Measurements from ENCODE around the gene EXOSC10.
A peak's percentile ranks its signal among the peaks of the same experiment; 100 is the strongest.
"Not testable (repeated sequence)": the region's sequence is repeated elsewhere in the genome, so short reads cannot be mapped to it uniquely, and the experiment has no call there.

Gene EXOSC10

DNA sequence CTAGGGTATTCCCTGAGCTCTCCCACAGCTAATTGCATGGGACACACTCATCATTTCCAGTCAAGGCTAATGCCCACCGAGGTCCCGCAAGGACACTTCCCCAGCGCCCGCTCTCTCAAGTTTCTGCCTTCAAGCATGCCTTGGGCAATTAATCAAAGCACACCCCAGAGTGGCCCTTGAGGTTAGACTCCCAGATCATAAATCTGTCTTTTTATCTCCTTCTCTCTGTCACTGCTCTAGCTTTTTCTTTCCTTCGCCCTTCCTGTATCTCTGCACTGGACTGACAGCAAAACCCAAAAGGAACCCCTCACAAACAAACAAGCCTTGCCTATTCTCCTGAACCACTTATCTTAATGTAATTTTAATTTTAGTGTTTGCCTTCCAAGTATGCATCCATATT, 7.9 kb upstream of the EXOSC10 start:
- no peak for DNase-seq

- no peak for DNase-seq
Observed at GRCh38 chr1:11105586-11105985, 5.9 kb upstream of the EXOSC10 start.

GRCh38 chr1:11101347-11101746, 1.7 kb upstream of the EXOSC10 start:
- no peak for DNase-seq

- DNase-seq, result not testable (repeated sequence)
Observed at GRCh38 chr1:11100806-11101205, 1.1 kb upstream of the EXOSC10 start.

GRCh38 chr1:11100149-11100493, 452 bp upstream of the EXOSC10 start:
- no peak for DNase-seq

GRCh38 chr1:11098931-11099309, 749 bp downstream of the EXOSC10 start:
- DNase-seq, result no peak

GRCh38 chr1:11083784-11084183, 15.9 kb downstream of the EXOSC10 start:
- not testable (repeated sequence) for DNase-seq

DNA sequence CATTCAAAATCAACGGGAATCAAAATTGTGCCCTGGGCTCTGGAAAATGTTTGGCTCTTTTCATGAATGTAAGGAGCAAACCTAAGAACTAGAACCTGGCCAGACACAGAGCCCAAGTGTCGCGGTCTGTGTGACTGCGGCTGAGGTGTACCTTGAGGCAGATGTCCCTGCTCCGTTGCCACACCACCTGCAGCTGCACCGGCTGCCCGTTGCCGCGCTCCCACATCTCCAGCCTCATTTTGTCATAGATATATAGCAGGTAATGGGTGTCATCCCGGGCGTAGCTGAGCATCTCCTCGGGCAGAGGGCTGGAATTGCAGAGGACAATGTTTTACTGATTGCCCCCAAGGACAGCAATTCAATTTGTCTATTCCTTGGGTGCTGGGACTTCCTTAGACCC, 18.7 kb downstream of the EXOSC10 start:
- DNase-seq, result no peak

GRCh38 chr1:11078631-11079030, 21.0 kb downstream of the EXOSC10 start:
- DNase-seq, result no peak

GRCh38 chr1:11073398-11073797, 26.3 kb downstream of the EXOSC10 start:
- DNase-seq, result not testable (repeated sequence)

DNA sequence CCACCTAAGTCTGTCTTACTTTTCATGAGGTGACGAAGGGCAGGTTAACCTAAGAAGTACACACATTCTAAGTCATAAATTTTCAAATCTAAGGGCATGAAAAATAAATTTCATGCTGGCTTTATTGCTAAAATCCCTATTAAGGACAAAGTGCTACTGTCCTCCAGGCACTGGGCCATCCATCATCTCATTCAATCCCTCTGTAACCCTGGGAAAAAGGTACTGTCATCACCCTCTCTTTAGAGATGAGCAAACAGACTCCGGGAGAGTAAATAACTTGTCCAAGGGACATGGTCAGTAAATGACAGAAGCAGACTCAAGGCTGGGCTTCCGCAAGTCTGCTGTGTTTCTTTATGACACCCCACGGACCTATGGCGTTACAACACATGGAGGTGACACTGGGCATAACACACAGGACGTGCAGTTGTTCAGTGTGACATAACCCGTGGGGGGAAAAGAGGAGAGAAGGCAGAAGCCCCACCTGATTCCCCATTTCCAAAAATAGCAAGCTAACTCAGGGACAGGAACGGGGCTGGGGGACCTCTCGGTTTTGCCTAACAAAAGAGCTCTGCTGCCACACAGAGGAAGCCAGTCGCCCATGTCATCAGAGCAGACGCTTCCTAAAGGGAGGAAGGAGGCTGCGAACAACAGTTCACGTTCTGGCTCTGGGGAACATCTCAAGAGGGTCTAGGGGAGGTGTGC, 27.3 kb downstream of the EXOSC10 start:
- no peak for DNase-seq

GRCh38 chr1:11071463-11072215, 28.0 kb downstream of the EXOSC10 start:
- DNase-seq, result no peak

- DNase-seq, result no peak
Observed at GRCh38 chr1:11070876-11071275, 28.8 kb downstream of the EXOSC10 start.

- DNase-seq, result no peak
Observed at GRCh38 chr1:11068600-11069473, 30.8 kb downstream of the EXOSC10 start.

DNA sequence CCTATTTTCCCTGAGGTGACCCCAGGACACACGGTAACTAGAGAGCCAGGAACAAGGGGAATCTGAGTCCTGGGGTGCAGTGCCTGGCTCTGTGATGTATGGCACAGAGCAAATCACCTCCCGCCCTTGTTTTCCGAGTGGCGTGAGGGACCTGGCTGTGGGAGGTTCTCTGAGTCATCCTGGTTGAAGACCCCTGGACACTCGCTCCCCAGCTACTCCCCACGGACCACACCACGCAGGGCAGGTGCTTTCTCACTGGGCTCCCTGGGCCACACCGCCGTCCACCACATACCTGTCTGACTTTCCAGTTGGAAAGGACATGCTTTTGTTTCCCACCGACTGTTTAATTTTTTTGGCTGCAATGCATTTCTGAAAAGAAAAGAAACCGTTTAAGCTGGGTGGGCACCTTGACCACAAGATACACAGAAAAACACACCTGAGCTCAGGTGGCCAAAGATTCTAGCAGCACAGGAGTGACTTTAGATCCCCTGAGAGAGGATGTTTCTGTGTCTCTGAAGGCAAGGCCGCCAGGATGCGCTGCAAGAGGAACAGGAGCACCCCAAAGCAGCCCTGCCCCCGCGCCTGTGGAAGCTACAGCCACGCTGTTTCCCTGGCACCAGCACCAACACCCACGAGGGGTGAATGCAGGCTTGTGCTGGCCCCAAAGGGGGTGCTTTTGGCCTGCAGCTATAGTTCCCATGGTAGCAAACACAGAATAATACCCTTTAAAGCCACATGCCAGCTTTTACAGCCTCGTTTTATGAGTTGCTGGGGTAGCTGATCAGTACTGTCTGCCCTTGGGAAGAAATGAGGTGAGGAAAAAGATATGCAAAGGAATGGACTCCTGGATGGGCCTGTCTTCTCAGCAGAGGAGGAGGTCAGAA, 31.7 kb downstream of the EXOSC10 start:
- no peak for DNase-seq

DNA sequence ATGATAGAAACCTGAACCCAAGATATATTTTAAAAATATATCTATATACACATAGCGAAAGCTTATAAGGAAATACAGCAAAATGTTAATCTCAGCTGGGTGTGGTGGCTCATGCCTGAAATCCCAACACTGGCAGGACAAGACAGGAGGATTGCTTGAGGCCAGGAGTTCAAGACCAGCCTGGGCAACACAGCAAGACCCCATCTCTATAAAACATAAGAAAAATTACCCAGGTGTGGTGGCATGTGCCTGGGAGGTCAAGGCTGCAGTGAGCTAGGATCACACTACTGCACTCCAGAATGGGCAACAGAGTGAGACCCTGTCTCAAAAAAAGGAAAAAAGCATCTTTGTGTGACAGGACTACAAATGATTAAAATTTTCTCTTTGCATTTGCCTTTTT, 33.9 kb downstream of the EXOSC10 start:
- DNase-seq, result no peak

- no peak for DNase-seq
Observed at GRCh38 chr1:11064942-11065341, 34.7 kb downstream of the EXOSC10 start.

DNA sequence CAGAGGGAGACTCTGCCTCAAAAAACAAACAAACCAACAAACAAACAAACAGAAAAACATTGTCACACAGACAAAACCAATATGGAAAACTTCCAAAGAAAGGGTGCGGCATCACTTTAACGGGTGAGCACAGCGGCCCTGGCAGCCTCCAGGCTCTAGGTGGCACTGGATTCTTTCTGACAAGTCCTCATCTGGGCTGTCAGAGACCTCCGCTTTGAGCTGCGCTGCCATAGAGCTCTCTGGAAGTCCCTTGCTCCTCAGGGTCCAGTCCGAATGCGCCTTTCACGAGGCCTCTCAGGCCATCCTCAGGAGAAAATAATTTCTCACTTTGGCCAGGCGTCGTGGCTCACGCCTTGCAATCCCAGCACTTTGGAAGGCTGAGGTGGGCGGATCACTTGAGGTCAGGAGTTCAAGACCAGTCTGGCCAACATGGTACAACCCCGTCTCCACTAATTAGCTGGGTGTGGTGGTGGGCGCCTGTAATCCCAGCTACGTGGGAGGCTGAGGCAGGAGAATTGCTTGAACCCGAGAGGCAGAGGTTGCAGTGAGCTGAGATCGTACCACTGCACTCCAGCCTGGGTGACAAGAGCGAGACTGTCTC, 35.6 kb downstream of the EXOSC10 start:
- peak in 1 of 2 experiments; percentile 10 for DNase-seq

GRCh38 chr1:11062965-11063401, 36.7 kb downstream of the EXOSC10 start:
- DNase-seq, result no peak

- DNase-seq, result no peak
Observed at GRCh38 chr1:11061652-11062365, 37.9 kb downstream of the EXOSC10 start.
